Measurements from ENCODE around the gene TMEM59L.

Gene TMEM59L

DNA sequence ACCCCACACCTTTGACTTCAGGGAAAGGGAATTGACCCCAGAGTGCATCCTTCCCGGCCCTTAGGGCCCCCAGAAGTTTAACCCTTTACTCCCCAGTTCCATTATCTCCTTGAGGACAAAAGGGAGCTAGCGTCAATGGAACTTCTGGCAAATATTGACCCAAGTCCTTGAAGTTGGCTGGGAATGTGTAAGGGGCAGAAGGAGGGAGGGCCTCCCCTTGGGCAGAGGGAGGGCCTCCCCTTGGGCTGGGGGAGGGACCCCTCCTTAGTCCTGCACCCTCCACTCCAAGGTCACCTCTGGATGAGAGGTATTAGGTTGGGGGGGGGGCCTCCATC, 3.0 kb upstream of the TMEM59L start:
- DNase-seq: no peak

DNA sequence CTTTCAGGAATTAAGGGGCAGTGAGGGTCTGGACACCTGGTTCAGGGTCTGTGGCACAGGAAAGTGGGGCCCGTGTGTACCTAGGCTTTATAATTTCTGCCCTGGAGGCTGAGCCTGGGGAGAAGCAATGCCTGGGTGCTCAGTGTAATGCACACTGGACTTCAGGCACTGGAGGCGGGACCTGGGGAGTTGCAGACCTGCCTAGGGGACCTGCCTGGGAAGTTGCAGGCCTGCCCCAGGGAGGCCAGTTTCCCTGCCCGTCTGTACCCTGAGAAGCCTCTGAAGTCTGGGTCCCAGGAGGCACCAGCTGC, 2.5 kb upstream of the TMEM59L start:
- DNase-seq: no peak

DNA sequence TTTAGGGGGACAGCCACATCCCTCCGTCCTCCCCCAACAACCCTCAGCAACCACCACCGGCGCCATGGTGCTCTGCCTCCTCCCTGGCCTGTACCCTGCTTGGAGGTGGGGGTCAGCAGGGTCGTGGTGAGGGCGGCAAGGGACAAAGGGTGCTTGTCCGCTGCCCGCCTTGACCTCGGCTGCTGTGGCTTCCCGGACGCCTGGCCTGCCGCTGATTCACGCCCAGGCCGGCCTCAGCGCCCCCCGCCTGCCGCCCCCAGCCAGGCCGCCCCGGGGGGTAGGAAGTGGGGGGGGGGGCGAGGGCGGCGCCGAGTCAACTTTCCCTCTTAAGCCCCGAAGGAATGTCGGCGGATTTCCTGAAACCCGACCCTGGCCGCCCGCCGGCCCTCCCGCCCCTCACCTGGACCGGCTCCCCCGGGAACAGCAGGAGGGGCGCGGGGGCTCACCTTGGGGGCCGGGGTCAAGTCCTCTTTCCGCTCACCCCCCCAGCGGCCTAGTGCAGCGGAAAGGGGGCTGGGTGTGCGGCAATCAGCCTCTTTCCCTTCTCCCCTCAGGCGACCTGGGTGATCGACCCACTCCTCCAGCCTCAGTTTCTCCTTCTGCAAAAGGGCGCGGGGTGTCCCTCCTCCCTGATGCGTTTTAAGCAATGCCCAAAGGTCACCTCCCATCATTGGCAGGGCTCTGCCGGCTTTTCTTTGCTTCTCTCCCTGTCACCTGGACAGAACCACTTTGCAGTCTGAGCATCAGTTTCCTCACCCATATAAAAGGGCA, 1.9 kb upstream of the TMEM59L start:
- DNase-seq: no peak

DNA sequence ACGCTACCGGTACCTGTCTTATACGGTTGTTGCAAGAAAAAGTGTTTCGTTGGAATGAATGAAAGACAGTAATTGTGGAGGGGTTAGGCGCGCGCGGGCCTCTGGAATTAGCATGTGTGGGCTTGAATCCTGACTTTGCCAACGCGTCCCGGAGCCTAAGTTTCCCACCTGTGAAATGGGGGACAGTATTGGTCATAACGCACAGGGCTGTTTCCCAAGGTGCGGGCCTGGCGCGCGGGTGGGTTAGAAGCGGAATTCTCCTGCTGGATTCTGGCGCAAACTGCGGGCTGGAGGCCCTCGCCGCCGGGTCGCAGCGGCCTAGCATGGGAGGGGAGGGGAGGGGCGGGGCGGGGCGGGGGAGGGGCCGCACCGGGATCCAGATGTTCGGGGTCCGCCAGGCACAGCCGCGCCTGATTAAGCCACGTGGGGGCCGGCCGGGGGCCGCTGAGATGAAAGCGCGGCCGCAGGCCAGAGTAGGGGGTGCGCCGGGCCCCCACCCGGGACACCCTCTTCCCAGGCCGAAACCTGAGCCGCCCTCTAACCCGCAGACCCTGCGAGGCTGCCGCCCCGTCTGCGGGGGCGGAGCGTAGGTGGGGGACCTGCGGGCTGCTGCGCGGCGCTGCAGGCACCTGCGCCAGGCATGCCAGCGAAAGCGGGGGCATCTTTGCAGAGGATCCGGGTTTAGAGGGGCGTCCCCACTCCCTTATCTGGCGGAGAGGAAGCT, 1.2 kb upstream of the TMEM59L start:
- no peak for DNase-seq

DNA sequence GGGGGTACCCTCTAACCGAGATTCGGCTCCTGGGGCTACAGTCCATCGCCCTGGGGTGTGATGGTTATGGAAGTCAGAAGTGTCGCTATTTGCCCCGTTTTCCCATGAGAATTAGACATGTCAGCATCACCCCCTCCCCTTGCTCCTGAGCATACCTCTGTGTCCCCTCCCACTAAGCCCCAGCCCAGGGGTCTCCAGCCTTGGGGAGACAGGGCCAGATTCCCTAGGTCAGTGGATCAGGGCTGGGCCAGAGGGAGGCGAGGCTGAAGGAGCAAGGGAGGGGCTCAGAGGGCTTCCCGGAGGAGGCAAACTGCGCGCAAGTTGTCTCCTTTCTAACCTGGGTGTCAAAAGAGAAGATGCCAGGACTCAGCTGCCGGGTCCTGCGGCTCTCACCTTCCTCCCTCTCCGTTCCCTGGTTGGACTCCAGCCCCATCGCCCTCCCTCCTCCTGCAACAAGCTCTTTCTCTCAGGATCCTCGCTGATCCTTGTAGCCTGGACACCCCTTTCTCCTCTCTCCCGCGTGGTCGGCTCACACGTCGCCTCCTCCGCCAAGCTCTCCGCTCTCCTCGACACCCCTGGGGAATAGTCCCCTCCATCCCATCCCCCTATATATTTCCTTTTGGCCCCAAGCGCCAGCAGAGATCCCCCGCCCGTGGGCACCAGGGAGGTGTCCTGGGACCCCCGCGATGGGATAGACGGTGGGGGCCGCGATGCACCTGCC, 459 bp upstream of the TMEM59L start:
- no peak for DNase-seq

DNA sequence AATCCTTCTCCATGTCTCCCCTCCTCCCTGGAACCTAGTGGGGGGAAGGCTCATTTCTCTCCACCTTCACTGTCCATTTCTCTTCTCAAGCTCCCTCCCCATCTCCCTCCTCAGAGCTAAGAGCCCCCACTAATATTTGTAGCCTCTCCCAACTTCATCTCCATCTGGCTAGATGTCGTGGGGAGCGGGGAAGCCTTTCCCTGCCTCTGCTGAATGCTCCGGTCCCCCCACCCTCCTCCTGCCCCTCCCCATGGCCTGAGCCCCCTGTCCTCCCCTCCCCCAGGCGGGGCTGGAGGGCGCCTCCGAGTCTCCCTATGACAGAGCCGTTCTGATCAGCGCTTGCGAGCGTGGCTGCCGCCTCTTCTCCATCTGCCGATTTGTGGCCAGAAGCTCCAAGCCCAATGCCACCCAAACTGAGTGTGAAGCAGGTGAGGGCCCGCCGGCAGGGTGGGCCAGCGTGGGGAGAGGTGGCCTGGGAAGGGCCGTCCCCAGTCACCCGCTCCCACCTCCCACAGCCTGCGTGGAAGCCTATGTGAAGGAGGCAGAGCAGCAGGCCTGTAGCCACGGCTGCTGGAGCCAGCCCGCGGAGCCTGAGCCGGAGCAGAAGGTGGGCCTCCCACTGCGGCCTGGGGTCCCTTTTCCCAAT, 1.0 kb downstream of the TMEM59L start:
- no peak for DNase-seq

DNA sequence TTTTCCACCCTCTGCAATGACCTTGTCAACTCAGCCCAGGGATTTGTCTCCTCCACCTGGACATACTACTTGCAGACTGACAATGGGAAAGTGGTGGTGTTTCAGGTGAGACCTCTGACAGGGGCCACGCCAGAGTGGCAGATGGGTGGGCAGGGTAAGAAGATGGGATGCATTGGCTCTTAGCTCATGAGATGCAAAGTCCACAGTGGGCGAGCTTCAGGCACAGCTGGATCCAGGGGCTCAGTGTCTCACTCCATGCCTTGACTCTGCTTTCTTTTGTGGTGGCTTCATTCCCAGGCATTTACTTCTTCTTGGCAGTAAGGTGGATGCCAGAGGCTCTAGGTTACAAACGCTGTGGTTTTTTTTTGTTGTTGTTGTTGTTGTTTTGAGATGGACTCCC, 3.4 kb downstream of the TMEM59L start:
- DNase-seq: no peak

DNA sequence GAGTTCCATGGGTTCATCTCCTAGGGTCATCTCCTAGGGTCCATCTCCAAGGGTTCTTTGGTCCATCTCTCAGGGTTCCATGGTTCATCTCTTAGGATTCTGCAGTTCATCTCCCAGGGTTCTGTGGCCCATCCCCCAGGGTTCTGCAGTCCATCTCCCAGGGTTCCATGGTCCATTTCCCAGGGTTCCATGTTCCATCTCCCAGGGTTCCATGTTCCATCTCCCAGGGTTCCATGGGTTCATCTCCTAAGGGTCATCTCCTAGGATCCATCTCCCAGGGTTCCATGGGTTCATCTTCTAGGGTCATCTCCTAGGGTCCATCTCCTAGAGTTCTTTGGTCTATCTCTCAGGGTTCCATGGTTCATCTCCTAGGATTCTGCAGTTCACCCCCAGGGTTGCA, 4.9 kb downstream of the TMEM59L start:
- DNase-seq: no peak

DNA sequence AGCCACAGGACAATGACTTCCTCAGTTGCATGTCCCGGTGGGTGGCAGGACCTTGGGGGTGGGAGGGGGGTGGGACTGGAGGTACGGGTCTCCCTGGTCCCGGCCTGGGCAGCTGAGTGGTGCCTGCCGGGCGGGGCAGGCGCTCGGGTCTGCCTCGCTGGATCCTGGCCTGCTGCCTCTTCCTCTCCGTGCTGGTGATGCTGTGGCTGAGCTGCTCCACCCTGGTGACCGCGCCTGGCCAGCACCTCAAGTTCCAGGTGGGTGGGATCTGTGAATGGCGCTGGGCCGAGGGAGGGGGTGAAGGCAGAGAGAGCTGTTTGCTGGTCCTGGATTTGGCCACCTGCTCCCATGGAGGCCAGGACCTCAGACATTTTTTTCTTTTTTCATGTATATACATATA, 5.6 kb downstream of the TMEM59L start:
- no peak for DNase-seq

DNA sequence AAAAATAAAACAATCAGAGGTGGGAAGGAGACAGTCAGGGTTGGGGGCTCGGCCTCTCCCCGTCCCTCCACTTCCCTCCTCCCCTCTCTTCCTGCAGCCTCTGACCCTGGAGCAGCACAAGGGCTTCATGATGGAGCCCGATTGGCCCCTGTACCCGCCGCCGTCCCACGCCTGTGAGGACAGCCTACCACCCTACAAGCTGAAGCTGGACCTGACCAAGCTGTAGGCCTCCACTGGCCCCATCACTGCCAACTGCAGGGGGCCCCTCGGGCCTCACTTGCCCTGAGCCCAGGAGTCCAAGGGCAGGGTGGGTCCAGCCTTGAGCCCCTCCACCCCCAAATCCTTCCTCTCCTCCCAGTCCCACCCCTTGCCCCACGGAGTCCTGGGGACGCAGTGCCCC, 7.6 kb downstream of the TMEM59L start:
- DNase-seq: no peak

DNA sequence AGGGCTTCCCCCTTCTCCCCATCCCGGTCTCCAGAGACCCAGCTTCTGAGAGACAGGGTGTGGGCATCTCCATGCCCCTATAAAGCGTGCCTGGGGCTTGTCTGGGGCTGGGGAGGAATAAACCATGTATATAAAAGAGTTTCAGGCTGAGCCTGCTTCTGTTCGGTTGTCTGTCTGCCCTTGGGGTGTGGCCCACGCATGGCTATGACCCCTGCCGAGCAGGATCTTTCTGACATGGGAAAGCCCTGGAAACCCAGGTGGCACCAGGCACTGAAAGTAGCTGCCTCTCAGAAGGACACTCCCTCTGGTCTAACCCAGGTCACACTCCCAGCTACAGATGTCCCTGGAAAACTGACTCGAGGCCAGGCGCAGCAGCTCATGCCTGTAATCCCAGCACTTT, 8.2 kb downstream of the TMEM59L start:
- no peak for DNase-seq

DNA sequence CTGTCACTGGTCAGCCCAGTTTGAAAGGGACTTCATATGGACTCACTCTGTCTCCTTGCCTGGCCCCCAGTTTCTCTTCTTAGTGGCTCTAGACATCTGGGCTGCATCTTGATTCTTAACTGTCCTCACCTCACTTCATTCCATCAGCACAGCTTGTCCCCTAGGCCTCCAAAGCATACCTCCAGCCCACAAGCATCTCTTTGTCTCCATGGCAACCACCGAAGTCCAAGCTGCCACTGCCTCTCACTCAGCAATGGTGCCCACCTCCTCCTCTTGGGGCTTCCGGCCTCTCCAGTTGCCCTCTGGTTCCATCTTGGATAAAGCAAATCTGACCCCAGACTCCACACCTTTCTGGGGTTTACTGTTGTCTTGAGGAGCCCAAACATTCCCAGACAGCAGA, 14.2 kb downstream of the TMEM59L start:
- no peak for DNase-seq

DNA sequence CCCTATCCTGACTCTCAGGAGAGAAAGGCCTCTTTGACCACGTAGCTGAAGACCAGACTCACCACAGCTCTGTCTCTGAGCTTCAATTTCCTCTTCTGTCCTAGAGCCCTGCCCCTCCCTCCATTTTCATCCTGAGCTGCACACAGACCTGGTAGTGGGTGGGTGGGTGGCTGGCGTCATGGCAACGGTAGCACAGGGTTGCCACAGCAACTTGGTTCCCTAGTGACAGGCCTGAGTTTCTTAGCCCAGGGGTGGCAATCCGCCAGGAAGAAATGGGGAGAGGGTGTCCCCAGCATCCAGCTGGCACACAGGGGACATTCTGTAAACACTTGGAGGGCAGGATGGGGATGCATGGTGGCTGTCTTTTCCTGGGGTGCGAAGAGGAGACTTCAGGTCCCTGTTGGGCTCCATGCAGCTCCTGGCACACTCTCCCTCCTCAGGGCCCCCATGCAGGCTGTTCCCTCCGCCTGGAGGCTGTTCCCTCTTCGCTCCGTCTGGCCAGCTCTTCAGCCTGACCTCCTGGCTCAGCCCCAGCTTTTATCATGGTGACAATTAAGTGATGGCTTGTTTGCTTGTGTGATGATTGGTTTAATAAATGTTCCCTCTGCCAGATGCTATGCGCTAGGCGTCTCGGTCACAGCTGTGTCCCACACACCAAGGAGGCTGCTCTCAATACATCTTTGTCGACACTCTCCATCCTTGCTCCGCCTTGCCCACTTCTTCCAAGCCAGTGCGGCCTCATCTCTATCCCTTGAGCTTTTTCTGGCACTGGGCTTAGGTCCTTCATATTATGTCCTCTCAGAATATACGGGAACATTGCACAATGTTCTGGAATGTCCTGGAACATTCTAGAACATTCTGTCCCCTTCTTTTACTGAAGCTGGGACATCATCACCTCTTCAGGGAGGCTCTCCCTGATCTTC, 16.8 kb downstream of the TMEM59L start:
- DNase-seq: no peak

DNA sequence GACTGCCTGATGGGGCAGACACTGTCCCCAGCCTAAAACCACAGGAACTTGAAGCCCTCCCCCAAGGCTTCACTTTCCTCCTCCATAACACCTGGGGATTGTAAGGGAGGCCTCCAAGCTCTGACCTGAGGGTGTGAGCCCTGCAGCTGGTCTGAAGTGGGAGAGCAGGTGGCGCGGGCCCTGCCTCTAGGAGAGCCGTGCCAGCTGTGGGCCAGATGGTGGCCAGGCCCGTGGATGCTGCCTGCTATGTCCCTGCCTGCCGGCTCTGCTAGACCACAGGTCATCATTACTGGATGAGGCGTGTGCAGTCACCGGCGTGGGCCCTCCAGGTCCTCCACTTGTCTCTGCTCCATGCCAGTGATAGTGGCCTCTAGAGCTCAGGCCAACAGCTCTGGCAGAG, 20.7 kb downstream of the TMEM59L start:
- no peak for DNase-seq

DNA sequence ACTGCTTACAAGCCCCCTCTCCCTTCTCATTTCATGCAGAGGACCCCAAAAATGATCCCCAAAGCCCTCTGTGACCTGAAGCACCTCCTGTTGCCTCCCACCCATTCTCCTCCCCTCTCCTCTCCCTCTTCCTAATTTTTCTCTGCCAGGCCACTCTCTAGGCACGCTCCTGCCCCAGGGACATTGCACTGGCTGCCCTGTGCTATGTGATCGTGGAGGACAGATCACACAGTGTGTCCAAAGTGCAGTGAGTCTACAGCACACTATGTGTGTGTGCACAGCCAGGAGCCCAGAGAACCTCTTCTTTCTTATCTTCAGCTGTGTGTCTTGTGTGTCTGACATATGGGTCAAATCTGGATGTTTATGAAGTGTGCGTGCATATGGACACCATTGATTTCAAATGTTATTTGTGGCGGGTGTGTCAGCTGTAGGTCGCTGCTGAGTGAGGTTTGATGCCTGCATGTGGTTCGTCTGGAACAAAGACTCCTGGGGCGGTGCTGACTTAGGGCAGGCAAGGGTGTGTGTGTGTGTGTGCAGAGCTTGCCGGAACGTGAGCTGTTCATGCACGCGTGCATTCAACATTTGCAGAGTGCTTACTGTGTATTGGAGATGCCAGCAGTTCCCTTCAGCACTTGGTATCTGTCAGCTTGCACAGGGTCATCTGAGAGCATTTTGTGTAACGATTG, 22.1 kb downstream of the TMEM59L start:
- no peak for DNase-seq

DNA sequence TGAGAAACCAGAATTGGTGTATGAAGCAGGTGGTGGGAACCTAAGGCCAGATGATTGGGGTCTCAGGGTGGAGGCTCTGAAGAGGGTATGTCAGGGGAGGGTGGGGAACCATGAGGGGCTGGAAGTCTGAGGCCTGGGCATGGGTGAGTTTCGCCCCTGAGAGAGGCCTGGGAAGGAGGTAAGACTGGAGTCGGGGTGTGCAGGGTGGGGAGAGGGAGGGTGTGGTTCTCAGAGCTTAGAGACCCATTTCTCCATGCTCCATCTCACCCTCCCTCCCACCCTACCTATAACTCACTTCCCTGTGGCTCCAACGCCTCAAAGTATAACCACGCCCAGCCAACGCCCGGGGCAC, 23.1 kb downstream of the TMEM59L start:
- no peak for DNase-seq

DNA sequence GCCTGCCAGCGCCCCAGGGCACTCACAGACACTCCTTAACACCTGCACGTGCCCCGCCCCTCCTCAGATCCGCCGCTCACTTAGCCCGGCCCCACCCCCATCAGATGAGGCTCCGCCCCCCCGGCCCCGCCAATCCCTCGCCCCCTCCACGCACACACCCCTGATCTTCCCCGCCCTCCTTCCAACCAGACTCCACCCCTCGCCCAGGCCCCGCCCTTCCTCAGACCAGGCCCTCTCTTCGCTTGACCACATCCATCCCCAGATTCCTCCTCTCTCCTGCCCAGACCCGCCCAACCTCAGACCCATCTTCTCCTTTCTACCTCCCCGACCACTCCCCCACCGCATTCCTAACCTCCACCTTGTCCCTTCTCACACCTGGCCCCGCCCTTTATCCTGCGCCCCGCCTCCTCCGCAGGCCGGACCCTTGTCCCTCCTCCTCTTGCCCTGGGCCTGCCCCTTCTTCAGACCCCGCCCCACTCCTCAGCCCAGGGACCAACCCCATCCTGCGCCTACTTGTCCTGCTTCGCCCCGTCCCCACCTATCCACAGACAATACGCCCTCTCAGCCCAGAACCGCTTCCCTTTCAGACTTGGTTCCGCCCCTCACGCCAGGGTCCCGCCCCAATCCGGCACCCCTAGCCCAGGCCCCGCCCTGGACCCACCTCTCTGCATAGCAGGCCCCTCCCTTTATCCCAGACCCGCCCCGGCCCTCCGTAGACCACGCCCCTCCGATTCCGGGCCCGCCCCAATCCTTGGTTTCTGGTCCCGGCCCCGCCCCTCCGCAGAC, 23.7 kb downstream of the TMEM59L start:
- peak; percentile 93 for DNase-seq

DNA sequence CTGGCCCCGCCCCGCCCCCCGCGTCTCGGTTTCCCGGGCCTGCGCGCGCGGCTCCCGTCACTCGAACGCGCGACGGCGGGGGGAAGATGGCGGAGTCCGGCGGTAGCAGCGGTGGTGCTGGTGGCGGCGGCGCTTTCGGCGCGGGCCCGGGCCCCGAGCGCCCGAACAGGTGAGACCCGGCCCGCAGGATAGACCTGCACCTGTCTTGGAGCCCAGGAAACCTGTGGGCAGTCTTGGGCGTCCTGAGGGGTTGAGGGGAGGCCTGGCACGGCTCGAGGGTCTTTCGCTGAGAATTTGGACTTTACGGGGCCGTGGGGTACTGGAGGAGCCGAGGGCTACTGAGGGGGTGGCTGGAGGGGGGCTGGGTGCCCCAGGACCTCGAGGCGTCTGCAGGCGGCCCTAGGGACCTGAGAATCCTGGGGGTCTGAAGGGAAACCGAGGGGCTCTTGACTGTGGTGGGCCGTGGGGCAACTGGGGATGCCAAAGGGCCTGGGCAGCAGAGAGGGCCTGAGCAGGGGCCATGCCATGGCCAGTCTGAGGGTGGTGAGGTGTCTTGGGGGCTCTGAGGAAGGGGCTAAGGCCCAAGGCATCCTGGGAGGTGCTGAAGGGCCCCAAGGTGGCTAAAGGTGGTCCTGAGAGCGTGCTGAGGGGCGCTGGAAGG, 24.4 kb downstream of the TMEM59L start, which contains the start of gene KLHL26:
KLHL26 (plus strand) TSS at position 60 of the 661 bp plus-strand sequence; CDS start at position 87, 27 bp downstream.
- DNase-seq: no peak

DNA sequence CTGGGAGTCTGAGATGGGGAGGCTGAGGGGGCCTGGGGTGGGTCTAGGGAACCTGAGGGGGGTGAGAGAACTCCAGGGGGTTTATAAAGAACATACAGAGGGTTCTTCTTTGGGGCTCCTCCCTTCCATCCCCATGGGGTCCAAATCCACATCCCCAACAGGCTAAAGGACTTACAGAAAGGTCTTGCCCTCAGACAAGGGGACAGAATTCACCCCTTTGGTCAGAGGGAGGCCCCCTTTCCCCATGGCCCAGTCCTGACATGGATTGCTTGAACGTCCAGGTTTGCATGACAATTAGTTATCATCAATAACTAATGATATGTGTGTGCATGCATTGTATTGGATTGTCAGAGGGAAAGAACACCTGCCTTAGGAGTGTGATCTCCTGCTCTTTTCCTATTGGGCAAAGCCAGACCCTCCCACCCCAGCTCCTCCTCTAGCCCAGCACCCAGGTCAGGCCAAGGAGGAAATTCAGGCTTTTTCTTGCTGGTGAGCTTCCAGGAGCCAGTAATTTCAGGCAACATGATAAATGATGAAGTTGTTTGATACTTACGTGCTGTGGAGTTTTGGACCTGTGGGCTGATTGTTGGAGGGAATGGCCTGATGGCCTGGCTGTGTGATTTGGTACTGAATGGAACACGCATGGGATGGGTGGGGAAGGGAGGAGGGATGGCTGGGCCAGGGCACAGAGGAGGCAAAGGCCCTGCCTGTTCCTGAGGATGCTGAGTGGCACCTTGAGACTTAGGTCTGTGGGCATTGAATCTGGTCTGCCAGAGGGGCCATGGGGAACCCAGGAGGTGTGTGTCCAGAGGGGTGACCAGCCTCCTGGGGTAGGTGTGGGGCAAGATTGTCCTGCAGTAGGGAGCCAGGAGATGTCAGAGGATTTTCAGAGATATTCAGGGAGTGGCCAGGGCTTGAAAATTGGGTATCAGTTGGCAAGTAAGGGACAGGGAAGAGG, 25.3 kb downstream of the TMEM59L start:
- no peak for DNase-seq

Data from amniotic stem cell (primary cell).